ENCODE results near the gene C19orf44.

DNA sequence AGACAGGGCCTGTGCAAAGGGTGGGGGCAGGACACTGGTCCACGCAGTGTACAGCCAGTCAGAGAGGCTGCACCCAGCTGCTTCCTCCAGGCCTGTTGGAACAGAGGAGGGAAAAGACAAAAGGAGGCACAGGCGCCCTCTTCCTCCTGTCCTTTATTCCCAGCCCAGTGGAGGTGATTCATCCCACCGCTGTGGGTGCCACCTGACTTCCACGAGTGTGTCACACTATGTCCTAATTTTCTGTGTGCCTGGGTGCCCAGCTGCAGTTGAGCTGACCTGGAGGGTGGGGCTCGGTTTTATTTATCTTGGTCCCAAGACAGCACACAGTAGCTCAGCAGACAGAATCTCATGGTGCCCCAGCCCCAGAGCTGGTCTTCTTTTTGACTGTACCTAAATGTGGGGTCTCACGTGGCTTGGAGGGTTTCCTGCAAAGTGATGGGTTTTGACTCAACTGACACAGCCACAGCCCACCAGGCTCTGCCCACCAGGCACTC, 33.4 kb upstream of the C19orf44 start:
- TF ChIP-seq CTCF (IDR thresholded peaks at IDR 0.05): no peak
- no peak for TF ChIP-seq POLR2AphosphoS5 (IDR thresholded peaks at IDR 0.05)

All from breast epithelium (tissue), 3 donors.